HG03045 (cell line): ENCODE measurements around the gene CNTNAP3.
"Not testable (repeated sequence)": the region's sequence is repeated elsewhere in the genome, so short reads cannot be mapped to it uniquely, and the experiment has no call there.

Experiments used
- ATAC-seq: cut with Tn5 transposase; IDR thresholded peaks from one replicate; pipeline ENCODE4 v1.9.1; 2021; ENCODE audit warnings: mild to moderate bottlenecking, moderate library complexity; ENCODE audit not compliant: unreplicated experiment

The CNTNAP3 gene

GRCh38 chr9:39078621-39079256 is 209.2 kb downstream of the CNTNAP3 start:
- not testable (repeated sequence) for ATAC-seq

GRCh38 chr9:39073537-39073936 is 214.4 kb downstream of the CNTNAP3 start:
- not testable (repeated sequence) for ATAC-seq

GRCh38 chr9:39067683-39068082 is 220.3 kb downstream of the CNTNAP3 start:
- ATAC-seq, result not testable (repeated sequence)

- ATAC-seq, result not testable (repeated sequence)
Measured at GRCh38 chr9:39062966-39063365, 225.0 kb downstream of the CNTNAP3 start.

GRCh38 chr9:39054453-39054852 is 233.5 kb downstream of the CNTNAP3 start:
- not testable (repeated sequence) for ATAC-seq

GRCh38 chr9:39046833-39047232 is 241.1 kb downstream of the CNTNAP3 start:
- not testable (repeated sequence) for ATAC-seq

- ATAC-seq, result not testable (repeated sequence)
Measured at GRCh38 chr9:39042352-39042803, 245.6 kb downstream of the CNTNAP3 start.

- not testable (repeated sequence) for ATAC-seq
Measured at GRCh38 chr9:39041774-39042173, 246.2 kb downstream of the CNTNAP3 start.

GRCh38 chr9:39039148-39039547 is 248.8 kb downstream of the CNTNAP3 start:
- ATAC-seq, result not testable (repeated sequence)

- ATAC-seq, result not testable (repeated sequence)
Measured at GRCh38 chr9:39038221-39038620, 249.7 kb downstream of the CNTNAP3 start.

- ATAC-seq, result not testable (repeated sequence)
Measured at GRCh38 chr9:39033849-39034248, 254.1 kb downstream of the CNTNAP3 start.

GRCh38 chr9:39030204-39031019 is 257.6 kb downstream of the CNTNAP3 start:
- not testable (repeated sequence) for ATAC-seq

GRCh38 chr9:39028855-39029254 is 259.1 kb downstream of the CNTNAP3 start:
- not testable (repeated sequence) for ATAC-seq

GRCh38 chr9:39028168-39028567 is 259.8 kb downstream of the CNTNAP3 start:
- not testable (repeated sequence) for ATAC-seq

- ATAC-seq, result not testable (repeated sequence)
Measured at GRCh38 chr9:39025911-39026588, 261.9 kb downstream of the CNTNAP3 start.
